Stimulated activated CD4-positive, alpha-beta T cell treated with anti-CD3 and anti-CD28 coated beads, Interleukin-12 subunit alpha, Interleukin-12 subunit beta, amount 100 ng/mL, for 48 hours (primary cell): ENCODE results near the gene SRP19.
"Not testable (repeated sequence)": the region's sequence is repeated elsewhere in the genome, so short reads cannot be mapped to it uniquely, and the experiment has no call there.

Experiments used
- DNase-seq, 3 donors: peaks; one replicate each; pipeline ENCODE4 v3.0.0-alpha.2; 2020; ENCODE audit warnings: low read depth in 2 of 3, low spot score in 1 of 3

SRP19 gene

DNA sequence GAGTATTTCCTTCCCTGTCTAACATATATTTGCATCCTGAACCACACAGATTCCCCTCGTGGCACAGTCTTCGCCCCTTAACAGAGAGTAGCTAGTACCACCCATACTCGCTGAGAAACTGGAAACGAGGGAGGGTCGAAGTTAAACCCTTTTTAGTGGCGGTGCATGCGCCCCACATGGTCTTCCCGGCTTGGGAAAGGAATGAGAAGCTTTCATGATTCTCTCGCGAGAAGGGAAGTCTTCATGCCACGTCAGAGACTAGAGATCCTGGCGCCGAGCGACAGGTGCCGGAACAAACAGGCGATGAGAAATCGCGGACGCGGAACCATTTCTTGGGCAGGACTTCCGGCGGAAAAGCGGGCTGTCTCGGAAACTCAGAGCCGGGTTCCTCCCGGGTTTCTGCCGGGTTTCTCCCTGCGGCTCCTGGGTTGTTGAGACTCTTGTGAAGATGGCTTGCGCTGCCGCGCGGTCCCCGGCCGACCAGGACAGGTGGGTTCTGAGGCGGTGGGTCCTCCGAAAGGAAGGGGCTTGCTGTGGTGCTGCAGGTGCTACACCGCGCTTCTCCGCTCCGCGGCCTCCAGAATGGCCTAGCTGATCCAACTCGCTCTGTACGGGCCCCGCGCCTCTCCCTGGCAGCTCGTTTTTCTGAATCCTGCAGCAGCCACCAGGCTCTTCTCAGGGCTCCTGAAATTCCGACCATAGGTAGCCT, at the start of gene SRP19:
Gene SRP19 (plus strand): TSS at position 359 of the 709 bp plus-strand sequence. CDS start 90 bp downstream, at position 449.
- peak; percentile 82 to 86 (median 84) for DNase-seq

DNA sequence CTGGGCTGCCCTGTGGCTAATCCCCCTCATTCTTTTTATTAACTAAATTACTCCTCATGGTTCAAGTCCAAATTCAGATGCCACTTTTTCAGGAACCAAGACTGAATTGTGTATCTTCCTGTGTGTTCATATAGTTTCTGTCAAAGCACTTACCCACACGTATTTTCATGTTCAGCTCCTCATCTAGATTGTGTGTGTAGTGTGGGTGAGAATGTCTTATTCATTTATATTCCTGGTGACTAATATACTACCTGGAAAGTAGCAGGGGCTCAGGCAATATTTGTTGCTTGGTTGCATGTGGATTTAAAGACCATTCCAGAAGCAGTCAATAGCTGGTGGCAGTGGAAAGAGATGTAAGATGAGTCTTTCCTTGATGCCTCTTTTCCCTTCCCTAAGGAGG, 48.5 kb upstream of the SRP19 start:
- DNase-seq: no peak

DNA sequence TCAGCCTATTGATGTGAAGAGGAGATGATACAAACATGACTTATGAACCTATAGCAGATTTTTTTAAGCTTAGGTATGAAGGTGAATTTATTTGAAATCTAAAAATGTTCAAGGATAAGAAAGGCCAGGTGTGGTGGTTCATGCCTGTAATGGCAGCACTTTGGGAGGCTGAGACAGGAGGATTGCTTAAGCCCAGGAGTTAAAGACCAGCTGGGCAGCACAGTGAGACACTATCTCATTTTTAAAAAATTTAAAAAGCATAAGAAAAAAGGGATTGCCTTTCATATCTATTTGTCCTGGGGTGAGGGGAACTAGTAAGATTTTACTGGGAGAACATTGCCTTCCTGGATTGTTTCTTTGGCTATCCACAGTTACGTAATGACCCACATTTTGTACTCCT, 40.8 kb upstream of the SRP19 start:
- no peak for DNase-seq

DNA sequence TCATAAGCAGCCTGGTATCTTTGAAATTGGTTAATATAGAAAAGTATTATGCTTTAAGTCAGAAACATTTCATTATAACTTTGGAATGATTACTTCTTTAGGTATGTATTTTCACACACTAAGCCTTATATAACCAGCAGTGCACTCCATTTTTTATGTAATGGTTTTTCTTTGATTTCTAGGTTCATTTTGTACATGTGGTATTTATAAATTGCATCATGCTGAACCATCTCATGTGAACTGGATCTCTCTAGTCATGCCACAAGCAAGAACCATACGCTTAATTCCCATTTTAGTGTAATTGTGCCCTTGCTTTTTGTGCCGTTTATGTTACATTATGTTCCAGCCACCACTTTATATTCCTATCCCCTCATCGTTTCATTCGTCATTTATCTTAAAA, 38.6 kb upstream of the SRP19 start:
- no peak for DNase-seq

DNA sequence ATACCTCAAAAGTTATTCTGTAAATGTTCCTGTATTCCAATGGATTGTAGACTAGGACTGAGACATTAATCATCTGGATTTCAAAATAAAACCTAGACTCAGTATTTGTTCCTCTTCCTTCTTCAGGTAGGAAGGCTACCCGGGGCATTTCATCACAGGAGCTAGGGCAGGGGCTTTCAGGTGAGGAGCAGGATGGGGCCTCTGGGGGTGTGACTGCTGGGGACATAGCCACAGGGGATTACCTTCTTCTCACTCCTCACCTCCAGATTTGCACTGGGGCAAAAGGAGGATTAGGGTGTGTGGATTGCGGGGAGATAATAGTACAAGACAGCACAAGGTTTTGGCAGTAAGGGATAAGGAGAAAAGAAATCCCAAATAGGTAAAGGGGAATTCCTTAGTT, 37.9 kb upstream of the SRP19 start:
- no peak for DNase-seq

DNA sequence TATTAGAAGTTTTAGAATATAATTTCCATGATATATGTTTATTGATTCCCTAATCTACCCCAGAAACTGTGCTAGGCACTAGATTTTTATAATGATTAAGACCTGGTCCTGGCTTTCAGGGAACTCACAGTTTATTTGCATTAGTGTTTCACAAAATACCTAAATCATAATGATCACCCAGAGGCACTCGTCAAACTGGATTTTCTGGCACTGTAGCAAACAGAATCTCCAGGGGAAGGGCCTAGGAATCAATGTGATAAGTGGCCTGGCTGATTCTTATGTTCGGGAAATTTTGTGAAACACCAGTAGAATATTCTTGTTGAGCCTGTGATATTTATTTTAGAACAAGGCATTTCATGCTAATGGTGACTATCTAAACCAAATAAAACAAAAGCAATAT, 37.4 kb upstream of the SRP19 start:
- no peak for DNase-seq

DNA sequence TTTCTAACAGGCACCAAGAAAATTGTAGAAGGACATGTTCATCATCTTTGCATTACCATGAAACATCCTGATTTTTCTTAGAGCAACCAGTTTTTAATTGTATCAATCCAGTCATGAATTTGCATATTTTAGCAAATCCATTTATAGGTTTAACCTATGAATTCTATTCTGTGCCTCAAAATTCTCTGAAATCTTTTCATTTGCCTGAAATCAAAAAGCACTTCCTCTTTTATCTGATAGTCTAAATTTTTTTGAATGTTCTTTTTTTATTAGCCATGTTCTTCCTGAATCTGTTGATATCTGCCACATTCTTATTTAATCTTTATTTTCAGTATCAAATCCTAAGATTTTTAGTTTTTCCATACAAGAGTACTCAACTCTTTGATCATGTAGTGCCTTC, 36.9 kb upstream of the SRP19 start:
- no peak for DNase-seq

DNA sequence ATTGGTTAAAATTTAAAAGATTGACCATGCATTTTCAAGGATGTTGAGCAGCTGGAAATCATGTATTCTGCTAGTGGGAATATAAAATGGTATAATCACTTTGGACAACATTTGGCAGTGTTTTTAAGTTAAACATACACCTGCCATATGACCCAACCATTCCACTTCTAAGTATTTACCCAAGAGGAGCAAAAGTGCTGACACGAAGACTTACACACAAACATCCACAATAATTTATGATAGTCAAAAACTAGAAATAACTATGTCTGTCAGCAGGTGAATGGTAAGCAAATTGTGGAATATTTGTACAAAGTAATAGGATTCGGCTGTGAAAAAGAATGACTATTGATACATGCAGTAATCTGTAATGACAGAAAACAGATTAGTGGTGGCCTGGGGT, 30.7 kb upstream of the SRP19 start:
- DNase-seq: no peak

DNA sequence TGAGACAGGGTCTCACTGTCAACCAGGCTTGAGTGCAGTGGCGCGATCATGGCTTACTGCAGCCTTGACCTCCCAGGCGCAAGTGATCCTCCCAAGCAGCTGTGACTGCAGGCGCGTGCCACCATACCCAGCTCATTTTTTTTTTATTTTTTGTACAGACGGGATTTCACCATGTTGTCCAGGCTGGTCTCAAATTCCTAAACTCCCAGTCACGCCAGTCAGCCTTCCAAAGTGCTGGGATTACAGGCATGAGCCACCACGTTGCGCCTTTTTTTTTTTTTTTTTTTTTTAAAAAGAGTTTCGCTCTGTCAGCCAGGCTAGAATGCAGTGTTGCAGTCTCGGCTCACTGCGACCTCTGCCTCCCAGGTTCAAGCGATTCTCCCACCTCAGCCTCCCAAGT, 27.1 kb upstream of the SRP19 start:
- DNase-seq: no peak

DNA sequence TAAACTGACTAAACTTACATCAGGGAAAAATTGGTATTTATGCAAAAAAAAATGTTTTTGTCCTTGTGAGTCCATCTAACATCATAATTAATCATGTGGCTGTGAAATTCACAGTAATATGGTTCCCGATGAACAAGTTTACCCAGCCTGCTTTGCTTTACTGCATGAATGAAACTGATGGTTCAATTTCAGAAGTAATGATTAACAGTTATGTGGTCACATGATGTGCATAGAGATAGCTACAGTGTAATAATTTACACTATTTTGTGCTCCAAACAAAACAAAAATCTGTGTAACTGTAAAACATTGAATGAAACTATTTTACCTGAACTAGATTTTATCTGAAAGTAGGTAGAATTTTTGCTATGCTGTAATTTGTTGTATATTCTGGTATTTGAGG, 16.6 kb upstream of the SRP19 start:
- no peak for DNase-seq

DNA sequence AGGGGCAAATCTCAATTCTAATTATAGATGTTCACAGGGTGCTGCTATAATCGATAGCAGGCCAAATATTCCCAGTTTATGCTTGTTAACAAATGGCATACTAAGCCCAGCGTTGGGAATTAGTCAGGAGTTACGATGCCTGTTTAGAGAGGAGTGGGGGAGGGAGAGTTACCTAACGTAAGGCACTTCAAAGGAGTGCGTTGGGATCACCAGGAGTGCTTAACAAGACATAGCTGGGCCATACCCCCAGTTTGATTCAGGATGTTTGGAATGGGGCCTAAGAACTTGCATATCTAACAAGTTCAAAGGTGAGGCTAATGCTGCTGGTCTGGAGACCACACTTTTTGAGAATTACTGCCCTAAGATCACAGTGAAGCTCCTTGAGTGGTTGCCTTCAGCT, 14.5 kb upstream of the SRP19 start:
- no peak for DNase-seq

DNA sequence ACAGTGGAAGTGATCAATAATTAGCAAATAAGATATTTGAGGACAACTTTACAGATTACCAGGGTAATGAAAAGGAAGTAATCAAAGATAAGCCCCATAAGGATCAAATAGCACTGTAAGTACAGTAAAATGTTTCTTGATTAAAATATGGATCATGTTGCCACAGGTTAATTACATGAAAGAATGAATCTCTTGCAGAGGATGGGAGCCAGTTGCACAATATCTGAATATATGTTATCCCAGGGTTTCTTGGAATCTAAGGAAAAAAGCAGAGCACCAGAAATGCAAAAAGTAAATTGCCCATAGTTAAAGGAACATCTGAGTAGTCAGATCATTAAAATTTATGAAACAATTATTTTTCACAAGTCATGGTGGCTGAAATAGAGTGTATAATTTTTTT, 13.8 kb upstream of the SRP19 start:
- no peak for DNase-seq

DNA sequence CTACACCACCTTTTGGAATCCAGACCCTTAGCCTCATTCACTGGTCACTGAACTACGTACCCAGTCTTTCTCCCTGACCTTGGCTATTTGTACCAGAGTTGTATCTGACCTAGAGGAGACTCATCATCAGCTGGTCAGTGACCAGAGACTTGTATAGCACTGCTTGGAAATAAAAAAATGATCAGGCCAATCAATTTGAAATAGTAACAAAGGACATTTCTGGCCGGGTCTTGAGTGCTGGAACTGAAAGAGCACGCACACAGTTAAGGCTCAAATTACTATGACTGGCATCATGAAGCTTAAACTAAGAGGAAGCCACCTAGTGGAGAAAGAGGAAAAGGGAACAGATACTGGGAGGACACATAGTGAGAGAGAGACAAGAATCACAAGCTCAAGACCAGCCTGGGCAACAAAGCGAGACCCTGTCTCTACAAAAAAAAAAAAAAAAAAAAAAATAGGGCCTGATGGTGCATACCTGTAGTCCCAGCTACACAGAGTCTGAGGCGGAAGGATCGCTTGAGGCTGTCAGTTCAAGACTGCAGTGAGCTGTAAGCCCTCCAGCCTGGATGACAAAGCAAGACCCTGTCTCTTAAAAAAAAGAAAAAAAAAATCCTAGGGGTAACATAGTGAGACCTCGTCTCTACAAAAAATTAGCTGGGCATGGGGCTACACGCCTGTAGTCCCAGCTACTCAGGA, 12.8 kb upstream of the SRP19 start:
- peak in 1 of 3 donors; percentile 27 for DNase-seq

DNA sequence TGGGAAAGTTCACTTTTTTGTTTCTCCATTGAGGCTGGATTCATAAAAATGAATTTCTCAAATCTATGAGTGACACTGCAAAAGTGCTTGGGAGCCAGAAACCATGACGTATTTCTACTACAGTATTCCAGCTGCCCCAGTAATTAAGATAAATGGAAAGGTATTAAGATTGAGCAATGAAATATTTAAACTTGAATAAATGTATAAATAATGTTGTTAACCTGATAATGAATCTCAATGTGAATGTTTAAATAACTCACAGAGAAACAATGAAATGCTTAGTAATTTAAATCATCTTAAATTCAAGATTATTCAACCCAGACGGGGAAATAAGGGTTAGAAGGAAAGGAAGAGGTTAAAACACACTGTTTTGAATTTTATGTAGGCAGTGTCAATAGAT, 11.2 kb upstream of the SRP19 start:
- DNase-seq: no peak

DNA sequence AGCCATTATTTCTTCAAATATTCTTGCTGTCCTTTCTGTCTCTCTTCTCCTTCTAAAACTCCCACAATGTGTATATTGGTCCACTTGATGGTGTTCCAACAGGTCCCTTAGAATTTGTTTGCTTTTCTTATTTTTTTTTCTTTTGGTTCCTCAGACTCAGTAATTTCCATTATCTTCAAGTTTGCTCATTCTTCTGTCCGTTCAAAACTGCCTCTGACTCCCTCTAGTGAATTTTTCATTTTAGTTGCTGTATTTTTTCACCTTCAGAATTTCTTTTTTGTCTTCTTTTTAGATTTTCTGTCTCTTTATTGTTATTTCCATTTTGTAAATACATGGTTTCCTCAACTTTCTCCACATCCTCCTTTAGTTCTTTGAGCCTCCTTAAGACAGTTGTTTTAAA, 6.4 kb upstream of the SRP19 start:
- no peak for DNase-seq

DNA sequence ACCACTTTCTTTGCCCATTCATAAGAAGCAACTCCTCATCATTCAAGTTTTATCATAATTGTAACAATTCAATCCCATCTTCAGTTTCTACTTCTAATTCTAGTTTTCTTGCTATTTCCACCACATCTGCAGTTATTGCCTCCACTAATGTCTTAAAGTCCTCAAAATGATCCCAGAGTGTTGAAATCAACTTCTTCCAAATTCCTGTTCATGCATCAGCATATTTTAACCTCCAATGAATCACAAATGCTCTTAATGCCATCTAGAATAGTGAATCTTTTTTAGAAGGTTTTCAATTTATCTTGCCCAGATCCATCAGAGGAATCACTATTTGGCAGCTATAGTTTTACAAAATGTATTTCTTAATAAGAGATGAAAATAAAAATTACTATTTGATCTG, 3.2 kb upstream of the SRP19 start:
- DNase-seq: no peak

DNA sequence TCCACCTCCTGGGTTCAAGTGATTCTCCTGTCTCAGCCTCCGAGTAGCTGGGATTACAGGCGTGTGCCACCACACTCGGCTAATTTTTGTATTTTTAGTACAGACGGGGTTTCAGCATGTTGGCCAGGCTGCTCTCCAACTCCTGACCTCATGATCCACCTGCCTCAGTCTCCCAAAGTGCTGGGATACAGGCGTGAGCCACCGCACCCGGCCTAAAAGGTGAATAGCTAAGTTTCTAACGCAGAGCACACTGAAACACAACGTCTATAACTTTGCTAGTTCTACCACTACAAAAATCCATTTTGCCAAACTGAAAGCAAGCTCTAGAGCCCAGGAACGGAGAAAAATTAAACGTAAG, 537 bp upstream of the SRP19 start:
- DNase-seq: not testable (repeated sequence)

DNA sequence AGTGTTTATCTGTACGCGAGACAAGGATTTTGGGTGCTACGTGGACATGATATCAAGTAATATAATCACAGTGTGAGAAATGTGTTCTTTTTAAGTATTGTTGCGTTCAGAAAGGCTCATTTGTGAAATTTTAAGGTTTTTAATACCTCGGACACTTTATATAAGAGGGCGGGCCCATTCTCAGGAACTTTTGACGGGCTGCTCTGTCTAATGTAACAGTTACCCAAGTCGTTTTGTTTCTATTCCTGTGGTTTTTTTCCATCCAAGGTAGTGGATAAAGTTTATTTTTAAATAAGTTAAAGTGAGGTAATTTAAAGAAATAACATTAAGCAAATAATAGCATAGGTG, 525 bp downstream of the SRP19 start:
- no peak for DNase-seq

DNA sequence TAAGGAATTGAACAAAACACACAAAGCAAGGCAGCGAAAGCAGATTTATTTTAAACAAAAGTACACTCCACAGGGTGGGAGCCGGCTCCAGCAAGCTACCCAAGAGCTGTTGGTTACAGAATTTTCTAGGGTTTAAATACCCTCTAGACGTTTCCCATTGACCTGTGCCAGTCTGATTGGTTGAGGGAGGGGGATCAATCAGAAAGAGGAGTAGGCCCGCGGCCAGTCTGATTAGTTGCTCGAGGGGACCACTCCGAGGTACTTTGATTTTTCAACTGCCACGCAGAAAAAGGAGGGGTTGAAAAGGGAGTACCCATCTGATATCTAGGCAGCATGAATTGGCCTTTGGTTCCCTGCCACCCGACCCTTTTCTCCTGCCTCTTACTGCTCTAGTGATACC, 998 bp downstream of the SRP19 start:
- DNase-seq: no peak

DNA sequence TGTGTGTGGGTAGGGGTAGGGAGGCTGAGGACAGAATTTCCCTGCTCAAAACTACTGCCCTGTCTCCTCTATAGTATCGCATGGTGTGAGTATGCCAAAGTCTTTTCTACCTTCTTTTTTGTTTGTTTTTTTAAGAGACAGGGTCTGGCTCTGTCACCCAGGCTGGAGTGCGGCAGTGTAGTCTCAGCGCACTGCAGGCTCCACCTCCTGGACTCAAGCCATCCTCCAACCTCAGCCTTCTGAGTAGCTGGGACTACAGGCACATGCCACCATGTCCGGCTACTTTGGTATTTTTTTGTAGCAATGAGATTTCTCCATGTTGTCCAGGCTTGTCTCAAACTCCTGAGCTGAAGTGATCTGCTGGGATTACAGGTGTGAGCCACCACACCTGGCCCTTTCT, 2.5 kb downstream of the SRP19 start:
- no peak for DNase-seq

DNA sequence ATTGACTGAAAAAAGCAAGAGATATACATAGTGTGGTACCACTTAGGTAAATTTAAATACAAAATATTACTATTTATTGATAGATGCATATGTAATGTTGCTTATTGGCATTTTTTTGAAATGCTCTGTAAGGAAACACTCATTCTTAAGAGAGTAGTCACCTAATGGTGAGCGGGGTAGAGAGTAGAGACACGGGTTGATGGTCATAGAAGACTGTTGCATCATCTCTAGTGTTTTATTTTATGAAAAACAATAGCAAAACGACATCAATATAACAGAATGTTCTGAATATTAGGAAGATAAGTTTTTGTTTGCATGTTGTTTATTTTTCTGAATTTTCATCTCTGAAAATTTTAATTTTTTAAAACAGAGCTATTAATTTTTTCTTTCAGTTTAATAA, 4.0 kb downstream of the SRP19 start:
- no peak for DNase-seq

DNA sequence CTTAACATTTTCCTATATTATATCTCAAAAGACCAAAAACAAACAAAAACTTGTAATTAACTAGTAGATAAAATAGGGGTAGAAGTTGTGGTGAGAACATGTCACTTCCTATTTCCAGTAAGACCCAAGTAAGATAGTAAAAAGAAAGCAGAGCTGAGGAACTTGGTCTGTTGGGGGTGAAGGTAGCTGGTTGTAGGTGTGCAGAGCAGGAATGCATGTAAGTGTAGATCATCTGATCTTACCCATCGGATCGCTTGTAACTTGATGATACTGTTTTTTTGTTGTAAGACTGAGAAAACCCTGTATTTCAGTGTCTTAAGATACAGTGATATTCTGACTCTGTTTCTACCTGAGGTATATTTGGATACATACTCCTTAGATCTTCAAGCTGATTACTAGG, 5.7 kb downstream of the SRP19 start:
- DNase-seq: no peak

DNA sequence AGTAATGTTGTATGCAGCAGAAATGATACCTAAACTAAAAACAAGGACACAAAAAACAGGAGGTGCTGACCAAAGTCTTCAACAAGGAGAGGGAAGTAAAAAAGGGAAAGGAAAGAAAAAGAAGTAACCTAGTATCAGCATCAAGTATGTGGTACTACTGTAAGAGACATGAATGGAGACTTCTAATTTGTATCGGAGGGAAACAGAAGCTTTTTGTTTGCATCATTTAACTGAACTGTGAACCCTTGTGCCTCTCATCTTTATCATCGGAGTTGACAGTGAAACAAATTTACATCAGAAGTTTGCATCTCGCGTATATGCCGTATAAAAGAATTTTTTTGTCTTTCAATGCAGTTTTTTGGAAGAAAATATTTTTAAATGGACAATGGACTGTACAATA, 6.3 kb downstream of the SRP19 start:
- DNase-seq: no peak
